NCI-H510A treated with DMSO at 0.1 percent for 48 hours (cell line): Measurements from ENCODE around the gene SSBP4.

Experiments
- DNase-seq: peaks from one replicate; lab custom pipeline; 2025; lab: John Stamatoyannopoulos, UW

SSBP4 gene

DNA sequence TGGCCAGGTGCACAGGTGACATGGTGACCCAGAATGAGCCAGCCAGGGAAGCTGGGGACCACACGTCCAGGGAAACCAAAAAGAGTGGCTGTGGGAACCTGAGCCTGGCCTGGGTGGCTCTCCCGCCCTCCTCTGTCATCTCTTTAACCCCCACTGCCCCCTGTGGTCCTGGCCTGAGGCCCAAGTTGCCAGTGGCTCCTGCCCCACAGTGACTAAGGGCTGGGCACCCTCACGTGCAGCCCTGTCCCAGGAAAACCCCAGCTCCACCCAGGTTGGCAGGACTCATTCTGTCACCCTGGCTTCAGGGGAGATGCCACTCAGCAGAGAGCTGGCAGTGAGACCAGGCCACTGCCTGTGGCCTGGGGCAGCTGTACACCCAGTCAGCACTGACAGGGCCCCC, 49.3 kb downstream of the SSBP4 start:
- DNase-seq = no peak

DNA sequence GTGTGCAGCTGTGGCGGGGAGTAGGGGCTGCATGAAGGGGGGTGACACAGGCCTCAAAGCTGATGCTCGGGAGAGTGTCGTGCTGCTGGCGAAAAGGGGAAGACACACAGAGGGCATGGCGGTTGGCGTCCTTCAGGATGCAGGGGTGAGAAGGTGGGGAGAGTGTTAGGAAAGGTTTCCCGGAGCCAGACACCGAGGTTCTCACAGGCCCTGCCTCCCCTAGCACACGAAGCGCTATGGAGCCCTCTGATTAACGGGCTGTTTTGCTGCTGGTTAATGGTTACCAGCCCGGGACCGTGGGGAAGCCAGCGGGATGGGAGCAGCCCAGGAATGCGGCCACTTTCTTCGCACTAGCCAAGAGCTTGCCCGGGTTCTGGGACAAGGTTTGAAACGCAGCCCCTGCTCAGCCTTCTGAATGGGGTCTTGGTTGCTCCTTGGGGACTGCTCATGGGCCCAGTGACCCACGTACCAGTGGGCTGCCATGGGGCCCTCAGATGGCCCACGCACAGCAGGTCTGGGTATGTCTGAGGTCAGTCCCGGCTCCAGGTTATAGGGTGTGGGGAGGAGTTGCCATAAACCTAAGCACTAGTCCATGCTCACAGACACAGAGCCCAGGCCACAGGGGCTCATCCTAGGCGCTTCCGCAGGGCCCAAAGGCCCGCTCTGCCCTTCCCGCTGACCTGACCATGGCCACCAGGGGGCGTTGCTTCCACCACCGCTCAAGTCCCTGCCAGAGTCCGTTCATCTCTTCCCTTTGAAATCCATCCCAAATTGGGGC, 50.1 kb downstream of the SSBP4 start:
- peak; percentile 52 for DNase-seq

DNA sequence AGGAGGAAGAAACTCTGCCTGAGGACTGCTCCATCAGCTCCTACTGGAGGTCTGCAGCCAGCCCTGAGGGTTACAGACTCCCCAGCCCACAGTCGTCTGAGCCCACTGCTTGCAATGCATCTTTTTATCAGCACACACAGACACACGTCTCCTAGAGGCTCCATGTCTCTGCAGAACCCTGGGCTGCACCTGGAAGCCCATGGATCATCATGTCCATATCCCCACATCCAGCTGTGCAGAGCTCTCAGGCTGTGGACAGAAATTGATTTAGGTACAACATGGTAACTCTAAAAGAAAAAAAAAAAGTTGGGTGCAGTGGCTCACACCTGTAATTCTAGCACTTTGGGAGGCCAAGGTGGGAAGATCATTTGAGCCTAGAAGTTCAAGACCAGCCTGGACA, 51.6 kb downstream of the SSBP4 start:
- no peak for DNase-seq

DNA sequence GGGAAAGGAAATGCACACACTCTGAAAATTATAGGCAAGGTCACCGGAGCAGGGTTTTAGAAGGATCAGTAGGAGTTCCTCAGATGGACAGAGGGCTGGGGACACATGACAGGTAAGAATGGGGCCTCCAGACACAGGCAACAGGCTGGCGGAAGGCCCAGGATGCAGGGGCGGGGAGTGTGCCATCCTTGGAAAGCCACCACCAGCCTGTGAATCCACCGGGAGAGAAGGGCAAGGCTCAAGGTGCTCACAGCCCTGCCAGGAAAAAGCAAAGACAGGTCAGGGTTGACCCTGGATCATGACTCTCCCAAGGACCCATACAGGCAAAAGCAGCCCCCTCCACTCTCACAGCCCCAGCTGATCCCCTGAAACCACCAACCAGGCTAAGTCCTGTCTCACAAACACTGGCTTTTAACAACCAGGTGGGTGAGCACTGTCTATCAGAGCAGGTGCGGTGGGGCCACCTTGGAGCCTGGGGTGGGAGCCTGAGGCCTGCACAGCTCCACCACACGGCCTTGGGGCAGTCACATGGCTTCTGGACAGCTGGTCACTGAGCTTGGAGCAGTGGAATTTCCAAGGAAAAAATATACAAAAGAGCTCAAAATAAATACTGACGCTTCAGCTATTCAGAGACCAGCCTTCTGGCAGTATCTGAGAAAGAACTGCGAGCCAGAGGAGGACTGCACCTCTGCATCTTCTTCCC, 54.0 kb downstream of the SSBP4 start:
- no peak for DNase-seq

DNA sequence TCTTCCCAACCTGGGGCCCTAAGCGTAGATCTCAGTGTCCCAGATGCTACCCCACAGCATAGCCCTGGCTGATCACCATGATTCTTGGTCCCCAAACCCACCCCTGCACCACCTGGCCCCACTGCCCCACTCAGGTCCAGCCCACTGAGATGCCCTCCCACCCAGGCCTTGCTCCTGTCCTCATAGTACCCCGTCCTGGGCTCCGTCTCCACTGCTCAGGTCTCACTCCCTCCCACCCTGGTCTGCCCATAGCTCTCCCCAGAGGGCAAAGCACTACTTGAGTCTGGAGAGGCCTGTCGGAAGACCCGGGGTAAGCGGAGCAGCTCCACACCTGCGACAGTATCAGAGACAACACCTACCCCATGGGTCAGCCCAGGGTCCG, 54.5 kb downstream of the SSBP4 start:
- no peak for DNase-seq

DNA sequence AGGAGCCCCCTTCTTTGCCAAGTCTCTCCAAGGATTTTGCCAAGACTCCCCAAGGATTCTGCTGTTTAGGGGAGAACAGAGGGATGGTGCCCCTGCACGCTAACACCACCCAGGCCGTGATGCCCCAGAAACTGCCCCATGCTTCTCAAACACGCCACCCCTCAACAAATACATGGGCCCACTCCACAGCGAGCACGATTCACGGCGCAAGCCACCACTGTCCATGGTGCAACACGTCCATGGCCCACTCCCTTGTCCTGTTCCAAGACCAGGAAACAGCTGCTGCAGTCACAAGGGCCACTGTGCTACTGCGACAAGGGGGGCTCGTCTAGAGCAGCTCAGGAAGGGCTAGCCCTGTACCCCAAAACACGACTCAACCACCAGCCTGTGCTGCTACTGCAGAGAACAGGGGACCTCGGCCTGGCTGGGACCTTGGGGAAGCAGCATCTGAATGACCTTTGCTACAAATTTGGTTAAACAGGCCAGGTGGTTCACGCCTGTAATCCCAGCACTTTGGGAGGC, 55.2 kb downstream of the SSBP4 start:
- DNase-seq = no peak

DNA sequence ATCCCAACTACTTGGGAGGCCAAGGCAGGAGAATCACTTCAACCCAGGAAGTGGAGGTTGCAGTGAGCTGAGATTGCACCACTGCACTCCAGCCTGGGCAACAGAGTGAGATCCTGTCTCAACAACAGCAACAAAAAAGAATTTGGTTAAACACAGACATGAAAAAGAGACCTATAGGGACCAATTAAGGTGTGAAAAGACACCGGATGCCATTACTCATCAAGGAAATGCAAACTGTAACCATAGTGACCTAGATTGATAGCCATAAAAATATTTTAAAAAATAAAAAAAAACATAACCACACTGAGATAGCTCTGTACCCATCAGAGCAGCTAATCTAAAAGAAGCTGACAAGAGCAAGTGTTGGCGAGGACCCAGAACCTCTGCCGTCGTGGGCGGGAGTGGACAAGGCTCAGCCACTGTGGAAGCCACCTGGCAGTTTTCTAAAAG, 55.8 kb downstream of the SSBP4 start:
- no peak for DNase-seq

DNA sequence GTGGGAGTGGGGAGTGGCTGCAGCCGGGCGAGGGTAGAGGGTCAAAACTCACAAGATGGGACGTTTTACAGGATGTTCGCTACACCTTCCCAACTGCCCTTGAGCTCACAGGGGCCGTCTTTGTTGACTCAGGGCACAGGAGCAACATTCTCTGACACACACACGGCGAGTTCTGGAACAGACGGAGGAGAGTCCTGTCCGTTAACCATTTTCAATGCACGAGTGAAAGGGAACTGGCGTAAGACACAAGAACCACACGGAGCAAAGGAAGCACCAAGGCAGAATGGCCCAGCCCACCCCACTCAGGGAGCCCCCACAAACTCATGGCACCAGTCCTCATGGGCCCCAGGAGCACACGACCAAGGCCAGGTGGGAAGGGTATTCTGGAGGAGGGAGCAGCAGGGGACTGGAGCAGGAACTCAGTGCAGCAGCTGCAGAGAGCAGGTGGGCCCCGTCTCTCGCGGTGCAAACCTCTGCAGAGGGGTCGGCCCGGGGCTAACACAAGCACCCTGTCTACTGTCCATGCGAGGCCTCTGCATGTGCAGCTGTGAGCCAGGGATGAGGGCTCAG, 56.6 kb downstream of the SSBP4 start:
- no peak for DNase-seq

DNA sequence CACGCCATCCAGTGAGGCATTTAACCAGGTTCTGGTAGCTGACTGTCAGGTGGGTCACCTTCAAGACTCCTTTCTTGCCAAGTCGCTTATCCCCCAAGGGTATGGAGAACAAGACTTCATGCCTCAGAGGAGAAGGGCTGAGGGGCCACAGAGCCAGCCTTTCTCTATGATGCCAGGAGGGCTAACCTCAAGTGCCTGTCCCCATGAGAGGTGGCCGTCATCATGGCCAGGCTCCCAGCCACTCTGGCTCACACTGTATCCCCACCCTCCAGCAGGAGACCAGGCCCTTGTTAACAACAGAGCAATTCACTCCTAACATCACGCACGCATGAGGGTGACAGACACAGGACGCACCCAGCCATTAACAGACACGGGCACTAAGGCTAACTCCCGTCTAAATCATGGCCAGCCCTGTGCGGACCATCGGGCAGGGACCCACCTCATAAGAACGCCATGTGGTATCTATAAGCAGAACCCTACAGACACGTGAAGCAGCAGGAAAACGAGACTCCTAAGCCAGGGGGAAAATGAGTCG, 57.4 kb downstream of the SSBP4 start:
- DNase-seq = no peak

DNA sequence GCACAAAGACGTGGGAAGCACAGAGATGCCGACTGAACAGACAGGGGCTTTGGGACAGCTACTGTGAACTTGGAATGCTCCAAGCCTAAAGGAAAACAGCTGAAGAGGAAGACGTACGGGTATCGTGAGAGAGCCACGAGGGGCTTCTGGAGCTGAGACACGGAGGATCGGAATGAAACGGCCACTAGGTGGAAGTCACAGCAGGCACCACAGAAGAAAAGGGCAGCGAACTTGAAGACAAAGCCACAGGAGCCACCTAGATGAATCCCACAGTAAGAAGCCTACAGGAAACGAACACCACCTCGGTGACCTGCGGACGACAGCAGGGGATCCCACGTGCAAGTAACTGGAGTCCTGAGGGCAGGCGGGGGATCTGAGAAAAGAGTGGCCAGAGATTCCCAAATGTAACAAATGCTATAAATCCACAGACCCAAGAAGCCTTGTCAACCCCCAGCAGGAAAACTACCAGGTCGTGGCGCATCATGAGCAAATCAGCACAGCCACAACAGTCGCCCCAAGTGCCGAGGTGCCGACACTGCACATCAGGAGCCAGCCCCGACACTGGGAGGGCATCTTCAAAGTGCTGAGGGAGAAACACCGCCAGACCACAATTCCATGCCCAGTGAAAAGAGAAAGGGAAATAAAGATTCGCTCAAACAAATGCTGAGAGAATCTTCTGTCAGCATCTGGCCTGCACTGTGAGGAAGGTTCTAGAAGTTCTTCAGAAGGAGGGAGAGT, 58.0 kb downstream of the SSBP4 start:
- DNase-seq = no peak

DNA sequence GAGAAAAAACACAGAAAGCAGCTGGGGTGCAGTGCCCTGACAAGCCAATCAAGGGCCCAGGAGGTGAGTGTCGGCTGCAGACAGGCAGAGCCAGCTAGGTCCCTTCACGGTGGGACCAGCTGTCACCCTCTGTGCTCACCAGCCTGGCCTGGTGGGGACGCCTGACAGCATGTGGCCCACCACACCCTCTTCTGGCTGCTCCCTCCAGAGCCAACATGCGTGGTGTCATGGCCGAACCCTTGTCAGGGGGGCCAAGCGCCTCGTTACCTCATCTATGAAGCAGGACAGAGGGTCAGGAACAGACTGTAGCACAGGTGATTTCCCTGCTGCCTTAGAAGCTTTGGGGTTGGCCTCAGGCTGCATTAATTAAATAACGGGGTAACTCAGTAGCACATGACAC, 58.8 kb downstream of the SSBP4 start:
- DNase-seq = no peak

DNA sequence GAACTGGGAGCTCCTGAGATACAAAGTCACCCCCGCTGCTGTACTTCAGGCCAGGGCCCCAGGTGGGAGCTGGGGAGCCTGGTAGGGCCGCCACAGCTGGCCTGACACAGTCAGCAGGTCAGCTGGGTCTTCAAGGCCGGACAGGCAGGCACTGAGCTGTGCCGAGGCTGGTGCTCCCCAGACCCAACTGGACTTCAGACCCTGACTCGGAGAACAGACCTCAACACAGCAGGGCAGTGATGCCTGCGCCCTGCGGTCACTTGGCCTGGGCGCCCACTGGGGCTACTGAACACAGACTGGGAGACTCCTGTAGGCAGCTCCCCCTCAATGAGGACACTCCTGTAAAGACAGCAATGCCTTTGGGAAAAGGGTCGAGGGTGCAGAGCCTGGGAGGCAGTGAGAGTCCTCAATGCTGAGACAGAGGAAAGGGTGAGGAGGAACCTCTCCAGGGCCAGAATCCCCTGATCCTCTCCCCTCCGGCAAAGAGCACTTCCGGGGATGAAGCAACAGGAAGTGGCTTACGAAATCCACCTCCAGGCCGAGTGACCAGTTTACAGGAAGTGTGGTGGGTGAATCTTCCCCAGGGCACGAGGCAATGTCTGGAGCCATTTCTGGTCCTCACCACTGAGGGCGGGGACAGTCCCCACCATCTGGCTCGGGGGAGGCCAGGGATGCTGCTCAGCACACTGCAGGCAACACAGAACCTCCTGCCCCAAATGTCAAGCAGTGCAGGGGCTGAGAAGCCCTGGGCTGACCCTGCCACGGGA, 59.5 kb downstream of the SSBP4 start:
- peak; percentile 13 for DNase-seq

DNA sequence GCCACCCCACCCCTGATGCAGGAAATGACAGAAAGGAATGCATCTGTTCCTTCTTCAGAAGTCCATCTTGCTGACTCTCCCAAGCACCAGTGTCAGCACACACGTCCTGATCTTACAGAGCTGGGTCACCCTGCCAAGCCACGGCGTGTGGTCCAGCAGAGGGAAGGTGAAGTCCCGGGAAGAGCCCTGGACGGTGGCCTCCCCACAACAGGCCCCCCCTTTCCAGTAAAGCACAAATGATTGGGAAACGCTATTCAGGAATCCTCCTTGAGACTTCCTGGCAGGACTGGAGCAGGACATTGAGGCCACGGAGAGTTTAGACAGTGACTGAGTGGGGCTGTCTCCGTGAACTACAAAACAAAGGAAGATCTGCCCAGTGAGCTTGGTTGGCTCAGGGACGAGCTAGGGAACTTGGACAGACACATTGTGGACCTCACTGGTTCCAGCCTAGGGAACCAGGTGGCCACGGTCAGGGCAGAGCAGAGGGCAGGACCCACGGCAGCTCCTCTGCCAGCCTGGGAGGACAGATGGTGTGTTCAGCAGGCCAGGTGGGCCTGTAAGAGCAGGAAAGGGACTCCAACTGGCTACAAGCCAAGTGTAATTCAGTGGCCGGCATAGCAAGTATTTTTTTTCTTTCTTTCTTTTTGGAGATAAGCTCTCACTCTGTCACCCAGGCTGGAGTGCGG, 61.0 kb downstream of the SSBP4 start:
- DNase-seq = peak; percentile 54

DNA sequence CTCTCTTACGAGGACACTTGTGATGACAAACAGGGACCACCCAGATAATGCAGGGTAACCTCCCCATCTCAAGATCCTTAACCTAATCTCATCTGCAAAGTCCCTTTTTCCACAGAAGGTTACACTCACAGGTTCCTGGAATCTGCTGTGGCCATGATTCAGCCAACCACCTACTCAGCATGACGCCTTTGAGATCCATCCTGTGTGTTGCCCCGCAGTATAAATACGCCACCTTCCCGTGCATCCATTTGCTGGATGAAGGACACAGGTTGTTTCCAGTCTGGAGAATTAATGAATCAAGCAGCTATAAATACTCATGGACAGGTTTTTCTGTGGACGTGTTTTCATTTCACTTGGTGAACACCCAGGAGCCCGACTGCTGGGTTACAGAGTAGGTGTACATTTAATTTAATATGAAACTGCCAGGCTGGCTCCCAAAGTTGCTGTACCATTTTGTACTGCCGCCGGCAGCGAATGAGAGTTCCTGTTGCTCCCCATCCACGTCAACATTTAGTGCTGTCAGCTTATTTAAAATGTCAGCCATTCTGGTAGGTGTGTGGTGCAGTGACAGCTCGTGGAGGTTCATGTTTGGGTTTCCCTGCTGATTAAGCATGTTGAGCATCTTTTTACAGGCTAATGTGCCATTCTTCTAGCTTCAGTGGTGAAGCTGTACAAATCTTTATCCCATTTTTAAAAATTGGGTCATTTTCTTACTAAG, 62.5 kb downstream of the SSBP4 start:
- DNase-seq = no peak

DNA sequence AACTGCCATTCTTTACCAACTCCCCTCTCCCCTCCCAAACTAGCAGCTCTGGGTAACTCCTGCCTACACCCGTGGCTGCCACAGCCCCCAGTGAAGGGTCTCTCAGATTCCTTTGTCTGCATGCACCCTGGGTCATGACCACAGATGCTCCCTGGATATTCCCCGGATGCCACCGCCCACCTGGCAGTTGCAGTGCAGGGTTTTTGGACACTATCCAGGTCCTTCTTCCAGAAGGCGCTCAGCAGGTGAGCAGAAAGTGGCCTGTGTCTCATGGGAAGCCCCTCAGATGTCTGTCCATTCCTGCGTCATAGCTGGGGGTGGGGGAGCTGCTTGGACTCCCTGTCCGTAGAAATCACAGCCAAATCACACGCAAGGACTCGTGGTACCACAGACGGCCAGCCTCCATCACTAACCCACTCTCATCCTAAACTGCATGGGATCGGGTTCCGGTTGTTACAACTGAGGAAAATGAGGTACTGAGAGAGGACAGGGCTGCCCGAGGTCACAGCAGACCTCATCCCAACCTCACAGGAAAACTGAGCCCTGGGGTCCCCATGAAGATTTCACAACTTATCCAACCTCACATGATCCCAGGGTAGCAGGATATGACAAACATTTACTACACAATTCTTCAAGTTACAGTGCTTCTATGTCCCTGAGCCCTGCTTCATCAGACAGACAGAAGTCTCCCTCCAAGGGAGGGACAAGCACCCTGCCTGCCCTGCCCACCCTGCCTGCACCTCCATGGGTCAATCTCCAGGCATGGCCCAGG, 64.1 kb downstream of the SSBP4 start:
- DNase-seq = peak; percentile 61
